NCI-H2171 (cell line): ENCODE results near the gene MACROH2A2.
"Not testable (repeated sequence)": the region's sequence is repeated elsewhere in the genome, so short reads cannot be mapped to it uniquely, and the experiment has no call there.

Source experiments
- DNase-seq: peaks from one replicate; lab custom pipeline; 2025; lab: John Stamatoyannopoulos, UW

Gene MACROH2A2

GRCh38 chr10:70158113-70158512, 105.5 kb downstream of the MACROH2A2 start:
- DNase-seq = no peak

DNA sequence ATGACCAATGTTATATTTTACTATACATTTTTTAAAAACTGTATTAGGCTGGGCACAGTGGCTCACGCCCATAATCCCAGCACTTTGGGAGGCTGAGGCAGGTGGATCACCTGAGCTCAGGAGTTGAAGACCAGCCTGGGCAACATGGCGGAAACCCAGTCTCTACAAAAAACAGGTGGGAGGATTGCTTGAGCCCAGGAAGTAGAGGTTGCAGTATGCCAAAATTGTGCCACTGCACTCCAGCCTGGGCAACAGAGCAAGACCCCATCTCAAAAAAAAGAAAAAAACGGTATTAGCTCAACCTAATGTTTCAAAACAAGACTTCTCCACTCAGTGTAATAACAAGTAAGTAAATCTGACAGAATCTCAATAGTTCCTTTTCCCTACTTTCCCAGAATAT, 106.7 kb downstream of the MACROH2A2 start:
- DNase-seq = not testable (repeated sequence)

DNA sequence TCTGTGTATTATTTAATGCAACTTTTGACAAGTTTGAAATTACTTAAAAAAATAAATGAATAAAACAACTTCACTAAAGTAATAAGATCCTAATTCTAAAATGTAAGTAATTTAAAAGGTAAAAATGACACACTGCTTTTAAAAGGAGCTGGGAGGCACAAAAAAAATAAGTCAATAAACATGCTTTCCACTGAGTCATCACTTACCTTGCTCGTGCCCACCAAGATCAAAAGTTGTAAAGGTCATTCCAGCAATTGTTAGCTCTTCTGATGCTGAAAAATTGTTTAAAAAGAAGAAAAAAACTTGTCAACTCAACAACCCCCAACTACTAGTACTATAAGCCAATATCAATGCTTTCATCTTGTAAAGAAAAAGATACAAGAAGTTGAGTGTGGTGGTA, 108.2 kb downstream of the MACROH2A2 start:
- DNase-seq = no peak
